Cardiac muscle cell (in vitro differentiated cells and primary cell): ENCODE data around the gene PTPRD. TPM values are rescaled to one million over a fixed set of nuclear protein-coding genes. Genes with fewer than 3 reads are reported as not detected.

Experiments used
- DNase-seq, 2 donors: peaks; one replicate each; pipeline versions ENCODE4 v3.0.0 to v3.0.0-alpha.2; 2010 to 2017; ENCODE audit warnings: low read depth in 1 of 2, low spot score in 1 of 2
- H3K27ac ChIP-seq: fragments of 200-600 bp; sonication (generic); 2 replicates; pipeline ENCODE4 v1.5.1; 2016
- H3K27me3 ChIP-seq: fragments of 200-600 bp; sonication (generic); 2 replicates; pipeline ENCODE4 v1.6.0; 2016; ENCODE audit warnings: control low read depth
- H3K36me3 ChIP-seq: fragments of 200-600 bp; sonication (generic); 2 replicates; pipeline ENCODE4 v1.5.1; 2016; ENCODE audit warnings: control low read depth
- H3K4me1 ChIP-seq: fragments of 200-600 bp; sonication (generic); 2 replicates; pipeline ENCODE4 v1.8.1; 2017; ENCODE audit warnings: low read depth, mild to moderate bottlenecking, mixed run types
- H3K4me3 ChIP-seq: fragments of 200-600 bp; sonication (generic); 2 replicates; pipeline ENCODE4 v1.5.1; 2016; ENCODE audit warnings: mild to moderate bottlenecking
- H3K9me3 ChIP-seq: fragments of 200-600 bp; sonication (generic); 2 replicates; pipeline ENCODE4 v1.5.1; 2017; ENCODE audit warnings: low read depth, mild to moderate bottlenecking, control low read depth
- CTCF ChIP-seq: IDR thresholded peaks from 2 replicates; pipeline ENCODE4 v1.5.1; 2012; ENCODE audit warnings: low read depth, mild to moderate bottlenecking, low read length
- polyA plus RNA-seq: library from polyadenylated mRNA; unstranded; fragments of >200 nt; fragmentation: Nextera tagmentation; extraction: Ambion mirVana; gene quantifications from 2 replicates; pipeline ENCODE4 v1.2.1, GENCODE V29; 2016
- total RNA-seq: library from RNA; depleted of rRNA; stranded (reverse); fragments of >200 nt; gene quantifications from 2 replicates; pipeline ENCODE4 v1.2.3, GENCODE V29; 2016

Gene PTPRD
- total and polyA plus RNA-seq, 2 experiments from 2014 or later, result 37.0 to 287 TPM

GRCh38 chr9:8366161-8366926 lies 2246.5 kb downstream of the PTPRD start:
- TF ChIP-seq CTCF, result no peak
- no peaks in the 10 kb centered on the region for H3K27me3 ChIP-seq
- H3K27ac ChIP-seq, result no peak overlapping the region
- DNase-seq, result peak in 1 of 2 donors; percentile 43
- H3K4me1 ChIP-seq, result no peaks in the 10 kb centered on the region
- H3K4me3 ChIP-seq, result no peak overlapping the region
- H3K9me3 ChIP-seq, result no peaks in the 10 kb centered on the region
- no peaks in the 10 kb centered on the region for H3K36me3 ChIP-seq

- DNase-seq, result no peak
- no peaks in the 10 kb centered on the region for H3K4me1 ChIP-seq
- H3K9me3 ChIP-seq, result no peaks in the 10 kb centered on the region
- H3K36me3 ChIP-seq, result no peaks in the 10 kb centered on the region
- no peaks in the 10 kb centered on the region for H3K27me3 ChIP-seq
- no peak overlapping the region for H3K27ac ChIP-seq
- H3K4me3 ChIP-seq, result no peak overlapping the region
- no peak for TF ChIP-seq CTCF
Measured at GRCh38 chr9:8365466-8366160, 2247.2 kb downstream of the PTPRD start.

GRCh38 chr9:8365029-8365428 lies 2247.8 kb downstream of the PTPRD start:
- H3K9me3 ChIP-seq, result no peaks in the 10 kb centered on the region
- H3K4me3 ChIP-seq, result no peak overlapping the region
- peak in 1 of 2 donors; percentile 77 for DNase-seq
- H3K4me1 ChIP-seq, result no peaks in the 10 kb centered on the region
- TF ChIP-seq CTCF, result no peak
- H3K36me3 ChIP-seq, result no peaks in the 10 kb centered on the region
- H3K27me3 ChIP-seq, result no peaks in the 10 kb centered on the region
- no peak overlapping the region for H3K27ac ChIP-seq

- no peaks in the 10 kb centered on the region for H3K9me3 ChIP-seq
- no peak overlapping the region for H3K4me3 ChIP-seq
- DNase-seq, result no peak
- no peaks in the 10 kb centered on the region for H3K27me3 ChIP-seq
- H3K4me1 ChIP-seq, result no peaks in the 10 kb centered on the region
- H3K27ac ChIP-seq, result no peak overlapping the region
- H3K36me3 ChIP-seq, result no peaks in the 10 kb centered on the region
- no peak for TF ChIP-seq CTCF
Measured at GRCh38 chr9:8364026-8364752, 2248.6 kb downstream of the PTPRD start.

- no peaks in the 10 kb centered on the region for H3K27me3 ChIP-seq
- no peak for DNase-seq
- no peaks in the 10 kb centered on the region for H3K36me3 ChIP-seq
- no peak overlapping the region for H3K27ac ChIP-seq
- no peaks in the 10 kb centered on the region for H3K4me1 ChIP-seq
- H3K4me3 ChIP-seq, result no peak overlapping the region
- TF ChIP-seq CTCF, result no peak
- H3K9me3 ChIP-seq, result no peaks in the 10 kb centered on the region
Measured at GRCh38 chr9:8362250-8362649, 2250.6 kb downstream of the PTPRD start.
